Measurements from ENCODE around the gene DCLRE1C. TPM values are rescaled to one million over a fixed set of nuclear protein-coding genes. Genes with fewer than 3 reads are reported as not detected.
"Not testable (repeated sequence)": the region's sequence is repeated elsewhere in the genome, so short reads cannot be mapped to it uniquely, and the experiment has no call there.

The DCLRE1C gene
- total RNA-seq, 6 experiments from 2014 or later, result 1.7 to 5.0 (median 3.0) TPM

DNA sequence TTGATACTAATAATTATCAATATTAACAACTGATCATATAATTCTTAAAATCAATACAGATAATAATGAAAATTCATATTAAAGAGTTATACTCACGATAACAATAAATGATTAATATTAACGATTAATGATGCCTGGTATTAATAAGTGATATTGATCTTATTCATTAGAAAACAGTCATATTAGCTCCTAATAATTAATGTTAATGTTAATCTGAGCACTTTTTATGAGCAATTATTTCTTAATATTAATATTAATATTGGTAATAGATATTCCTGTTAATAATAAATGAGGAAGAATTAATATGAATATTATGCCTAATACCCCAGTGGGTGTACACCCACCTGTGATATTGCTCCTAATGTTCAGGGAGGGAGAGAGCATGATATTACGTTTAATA lies 28.8 kb upstream of the DCLRE1C start:
- ATAC-seq (no peak), DNase-seq (no peak)
- Histone ChIP-seq H3K4me1 (no peaks in the 10 kb centered on the region), H3K4me3 (no peak overlapping the region), H3K9me3 (no peaks in the 10 kb centered on the region), H3K27me3 (no peaks in the 10 kb centered on the region), H3K36me3 (no peaks in the 10 kb centered on the region), H3K27ac (no peak overlapping the region)
- TF ChIP-seq POLR2A (IDR thresholded peaks at IDR 0.05), result no peak
- whole genome bisulfite sequencing (ENCODE audit: insufficient coverage, low coverage, low lambda C conversion rate, missing lambda C conversion rate), result 72% methylated on average over 3 of the region's 3 CpGs
- intact Hi-C loops (cut with DNase I), result no loop called here

GRCh38 chr10:14975672-14976273 lies 21.9 kb upstream of the DCLRE1C start:
- DNase-seq (no peak), ATAC-seq (no peak)
- TF ChIP-seq, protein P1, sequence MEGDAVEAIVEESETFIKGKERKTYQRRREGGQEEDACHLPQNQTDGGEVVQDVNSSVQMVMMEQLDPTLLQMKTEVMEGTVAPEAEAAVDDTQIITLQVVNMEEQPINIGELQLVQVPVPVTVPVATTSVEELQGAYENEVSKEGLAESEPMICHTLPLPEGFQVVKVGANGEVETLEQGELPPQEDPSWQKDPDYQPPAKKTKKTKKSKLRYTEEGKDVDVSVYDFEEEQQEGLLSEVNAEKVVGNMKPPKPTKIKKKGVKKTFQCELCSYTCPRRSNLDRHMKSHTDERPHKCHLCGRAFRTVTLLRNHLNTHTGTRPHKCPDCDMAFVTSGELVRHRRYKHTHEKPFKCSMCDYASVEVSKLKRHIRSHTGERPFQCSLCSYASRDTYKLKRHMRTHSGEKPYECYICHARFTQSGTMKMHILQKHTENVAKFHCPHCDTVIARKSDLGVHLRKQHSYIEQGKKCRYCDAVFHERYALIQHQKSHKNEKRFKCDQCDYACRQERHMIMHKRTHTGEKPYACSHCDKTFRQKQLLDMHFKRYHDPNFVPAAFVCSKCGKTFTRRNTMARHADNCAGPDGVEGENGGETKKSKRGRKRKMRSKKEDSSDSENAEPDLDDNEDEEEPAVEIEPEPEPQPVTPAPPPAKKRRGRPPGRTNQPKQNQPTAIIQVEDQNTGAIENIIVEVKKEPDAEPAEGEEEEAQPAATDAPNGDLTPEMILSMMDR (IDR thresholded peaks at IDR 0.05), result peak in 1 of 4 donors; percentile 5
- no peak for TF ChIP-seq POLR2A (IDR thresholded peaks at IDR 0.05)
- H3K4me1 ChIP-seq, result no peaks in the 10 kb centered on the region
- H3K4me3 ChIP-seq, result no peak overlapping the region
- H3K27me3 ChIP-seq, result no peaks in the 10 kb centered on the region
- no peak overlapping the region for H3K27ac ChIP-seq
- WGBS (ENCODE audit: insufficient coverage, low coverage, low lambda C conversion rate, missing lambda C conversion rate), result 21% methylated on average over 12 of the region's 21 CpGs
- intact Hi-C loops (cut with DNase I), result no loop called here
- H3K36me3 ChIP-seq, result no peaks in the 10 kb centered on the region
- H3K9me3 ChIP-seq, result no peaks in the 10 kb centered on the region

GRCh38 chr10:14974153-14974998 lies 20.5 kb upstream of the DCLRE1C start:
- ATAC-seq; H3K27ac ChIP-seq; H3K4me3 ChIP-seq; intact Hi-C loops (cut with DNase I); DNase-seq; H3K9me3 ChIP-seq; H3K4me1 ChIP-seq; H3K36me3 ChIP-seq; H3K27me3 ChIP-seq: not testable (repeated sequence)
- 49% methylated on average over 13 of the region's 15 CpGs for WGBS (ENCODE audit: insufficient coverage, low coverage, low lambda C conversion rate, missing lambda C conversion rate)

DNA sequence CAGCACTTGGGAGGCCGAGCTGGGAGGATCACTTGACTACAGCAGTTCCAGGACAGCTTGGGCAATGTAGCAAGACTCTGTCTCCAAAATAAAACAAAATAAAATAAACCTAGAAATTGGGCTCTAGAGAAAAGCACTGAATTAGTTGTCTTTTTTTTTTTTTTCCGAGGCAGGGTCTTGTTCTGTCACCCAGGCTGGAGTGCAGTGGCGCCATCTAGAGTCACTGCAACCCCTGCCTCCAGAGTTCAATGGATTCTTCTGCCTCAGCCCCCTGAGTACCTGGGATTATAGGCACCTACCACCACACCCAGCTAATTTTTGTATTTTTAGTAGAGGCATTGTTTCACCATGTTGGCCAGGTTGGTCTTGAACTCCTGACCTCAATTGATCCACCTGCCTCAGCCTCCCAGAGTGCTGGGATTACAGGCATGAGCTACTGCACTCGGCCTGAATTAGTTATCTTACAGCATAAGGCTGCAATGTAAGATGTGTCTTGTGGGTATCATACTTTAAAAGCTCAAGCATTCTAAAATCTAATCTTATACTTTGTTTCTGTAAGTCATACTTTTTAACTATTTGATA lies 18.1 kb upstream of the DCLRE1C start:
- H3K27me3 ChIP-seq, result no peaks in the 10 kb centered on the region
- DNase-seq, result no peak
- 51% methylated on average over 4 of the region's 4 CpGs for WGBS (ENCODE audit: insufficient coverage, low coverage, low lambda C conversion rate, missing lambda C conversion rate)
- ATAC-seq, result peak in 2 of 4 donors; percentile 41 to 62
- H3K4me1 ChIP-seq, result no peaks in the 10 kb centered on the region
- intact Hi-C loops (cut with DNase I), result no loop called here
- H3K4me3 ChIP-seq, result no peak overlapping the region
- TF ChIP-seq, protein P1 (IDR thresholded peaks at IDR 0.05), result peak; percentile 29 to 57 (median 50)
- TF ChIP-seq POLR2A (IDR thresholded peaks at IDR 0.05), result no peak
- H3K27ac ChIP-seq, result no peak overlapping the region
- H3K9me3 ChIP-seq, result no peaks in the 10 kb centered on the region
- H3K36me3 ChIP-seq, result no peaks in the 10 kb centered on the region

DNA sequence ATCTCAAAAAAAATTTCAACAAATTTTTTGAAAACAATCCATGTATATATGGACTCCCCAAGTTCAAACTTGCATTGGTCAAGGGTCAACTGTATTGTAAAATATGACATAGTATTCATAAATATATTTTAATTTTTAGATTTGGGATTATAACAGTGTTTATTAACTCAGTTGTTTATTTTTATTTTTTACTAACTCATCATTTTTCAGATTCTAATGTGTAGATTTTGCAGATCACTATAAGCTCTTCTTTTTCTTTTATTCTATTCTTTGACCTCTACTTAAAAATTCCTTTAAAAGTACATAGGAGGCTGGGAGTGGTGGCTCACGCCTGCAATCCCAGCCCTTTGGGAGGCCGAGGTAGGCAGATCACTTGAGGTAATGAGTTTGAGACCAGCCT lies 14.0 kb upstream of the DCLRE1C start:
- Histone ChIP-seq H3K27me3 (no peaks in the 10 kb centered on the region), H3K36me3 (no peaks in the 10 kb centered on the region), H3K27ac (no peak overlapping the region), H3K4me3 (no peak overlapping the region), H3K4me1 (no peaks in the 10 kb centered on the region), H3K9me3 (no peaks in the 10 kb centered on the region)
- DNase-seq, result no peak
- WGBS (ENCODE audit: insufficient coverage, low coverage, low lambda C conversion rate, missing lambda C conversion rate), result 84% methylated on average over 2 of the region's 2 CpGs
- intact Hi-C loops (cut with DNase I), result no loop called here
- no peak for ATAC-seq
- no peak for TF ChIP-seq POLR2A (IDR thresholded peaks at IDR 0.05)
- TF ChIP-seq, protein P1 (IDR thresholded peaks at IDR 0.05), result no peak
